ENCODE results near the gene SMPDL3B.

GRCh38 chr1:27994060-27994459 lies 59.3 kb downstream of the SMPDL3B start:
- TF ChIP-seq POLR2A (IDR thresholded peaks at IDR 0.05) = no peak
- no peak for TF ChIP-seq CTCF (IDR thresholded peaks at IDR 0.05)
